Panc1 (cell line): ENCODE results near the gene NACAD.

ENCODE experiments used
- POLR2AphosphoS5 ChIP-seq: IDR thresholded peaks from 2 replicates; pipeline ENCODE4 v1.6.1; 2012; ENCODE audit warnings: mild to moderate bottlenecking, low read depth, low read length, moderate library complexity
- SIN3A ChIP-seq: IDR thresholded peaks from 2 replicates; pipeline ENCODE4 v1.6.1; 2012; ENCODE audit warnings: low read depth, mild to moderate bottlenecking, low read length, moderate library complexity, borderline replicate concordance; ENCODE audit not compliant: insufficient read depth
- TCF7L2 ChIP-seq: IDR thresholded peaks from 2 replicates; pipeline ENCODE4 v1.6.1; 2011; ENCODE audit warnings: mild to moderate bottlenecking, low read depth, low read length, inconsistent platforms
- TF ChIP-seq, protein P1 (sequence below): fragments of 450-650 bp; IDR thresholded peaks from 2 replicates; pipeline ENCODE4 v1.5.1; 2017; ENCODE audit warnings: mild to moderate bottlenecking

GRCh38 chr7:45065031-45065995, 23.5 kb downstream of the NACAD start:
- TF ChIP-seq, protein P1, sequence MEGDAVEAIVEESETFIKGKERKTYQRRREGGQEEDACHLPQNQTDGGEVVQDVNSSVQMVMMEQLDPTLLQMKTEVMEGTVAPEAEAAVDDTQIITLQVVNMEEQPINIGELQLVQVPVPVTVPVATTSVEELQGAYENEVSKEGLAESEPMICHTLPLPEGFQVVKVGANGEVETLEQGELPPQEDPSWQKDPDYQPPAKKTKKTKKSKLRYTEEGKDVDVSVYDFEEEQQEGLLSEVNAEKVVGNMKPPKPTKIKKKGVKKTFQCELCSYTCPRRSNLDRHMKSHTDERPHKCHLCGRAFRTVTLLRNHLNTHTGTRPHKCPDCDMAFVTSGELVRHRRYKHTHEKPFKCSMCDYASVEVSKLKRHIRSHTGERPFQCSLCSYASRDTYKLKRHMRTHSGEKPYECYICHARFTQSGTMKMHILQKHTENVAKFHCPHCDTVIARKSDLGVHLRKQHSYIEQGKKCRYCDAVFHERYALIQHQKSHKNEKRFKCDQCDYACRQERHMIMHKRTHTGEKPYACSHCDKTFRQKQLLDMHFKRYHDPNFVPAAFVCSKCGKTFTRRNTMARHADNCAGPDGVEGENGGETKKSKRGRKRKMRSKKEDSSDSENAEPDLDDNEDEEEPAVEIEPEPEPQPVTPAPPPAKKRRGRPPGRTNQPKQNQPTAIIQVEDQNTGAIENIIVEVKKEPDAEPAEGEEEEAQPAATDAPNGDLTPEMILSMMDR = no peak
- no peak for TF ChIP-seq POLR2AphosphoS5
- TF ChIP-seq TCF7L2 = no peak
- no peak for TF ChIP-seq SIN3A
